T-helper 2 cell treated with Interferon-gamma antibody and Interleukin-4, amounts not matched to agents 100 ng/mL and 5 ng/mL, for 36 hours (primary cell): Measurements from ENCODE around the gene FLG2. TPM values are rescaled to one million over a fixed set of nuclear protein-coding genes. Genes with fewer than 3 reads are reported as not detected.

Source experiments
- intact Hi-C: fragments of 100-400 bp; cut with micrococcal nuclease; formaldehyde crosslinking; loops from one replicate; pipeline ENCODE4 v1.15.1; 2023
- total RNA-seq: library from RNA; stranded (reverse); gene quantifications from 2 replicates; pipeline ENCODE4 v1.2.3, GENCODE V29; 2022

FLG2 gene
- not detected in 2 replicates for total RNA-seq

- intact Hi-C loops: no loop called here
These were observed at the start of gene FLG2 for GRCh38 chr1:152359906-152360305. FLG2 (minus strand) TSS chr1:152360006; CDS start chr1:152358884, 1,122 bp downstream.

DNA sequence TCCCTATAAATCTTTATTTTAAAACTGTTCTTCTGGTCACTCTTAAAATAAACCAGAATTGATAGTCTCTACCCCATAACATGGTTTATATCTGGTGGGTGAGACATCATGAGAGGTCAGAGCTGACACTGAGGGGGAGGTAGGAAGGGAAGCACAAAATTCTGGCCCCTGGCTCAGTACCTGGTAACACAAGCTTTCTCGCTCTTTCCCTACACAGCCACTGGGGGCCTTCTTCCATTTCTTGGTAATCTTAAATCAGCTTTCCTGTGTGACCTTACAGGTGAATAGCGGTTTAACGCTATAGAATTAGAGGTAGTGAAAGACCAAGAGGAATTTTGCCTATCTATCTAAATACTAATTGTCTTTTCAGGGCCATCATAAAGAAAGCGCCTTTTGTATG is 48.9 kb upstream of the FLG2 start:
- intact Hi-C loops: no loop called here

GRCh38 chr1:152398812-152399698 is 39.2 kb upstream of the FLG2 start:
- intact Hi-C loops: loop anchor here (5.0 kb wide), 2 partner anchors 43 to 58 kb away; no protein-coding TSS in a partner anchor

DNA sequence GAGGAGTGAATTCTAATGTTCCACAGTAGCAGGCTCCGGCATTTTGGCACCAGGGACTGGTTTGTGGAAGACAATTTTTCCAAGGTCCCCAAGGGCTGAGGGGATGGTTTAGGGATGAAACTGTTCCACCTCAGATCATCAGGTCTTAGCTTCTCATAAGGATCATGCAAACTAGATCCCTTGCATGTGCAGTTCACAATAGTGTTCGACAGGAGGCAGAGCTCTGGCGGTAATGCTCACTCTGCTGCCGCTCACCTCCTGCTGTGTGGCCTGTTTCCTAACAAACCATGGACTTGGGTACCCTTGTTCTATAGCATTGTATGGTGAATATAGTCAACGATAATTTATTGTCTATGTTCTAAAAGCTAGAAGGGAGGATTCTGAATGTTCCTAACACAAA is 37.7 kb upstream of the FLG2 start:
- intact Hi-C loops: loop anchor here (5.0 kb wide), 2 partner anchors 45 to 60 kb away; no protein-coding TSS in a partner anchor

- intact Hi-C loops: no loop called here
These were observed 34.3 kb upstream of the FLG2 start for GRCh38 chr1:152394151-152394550.

DNA sequence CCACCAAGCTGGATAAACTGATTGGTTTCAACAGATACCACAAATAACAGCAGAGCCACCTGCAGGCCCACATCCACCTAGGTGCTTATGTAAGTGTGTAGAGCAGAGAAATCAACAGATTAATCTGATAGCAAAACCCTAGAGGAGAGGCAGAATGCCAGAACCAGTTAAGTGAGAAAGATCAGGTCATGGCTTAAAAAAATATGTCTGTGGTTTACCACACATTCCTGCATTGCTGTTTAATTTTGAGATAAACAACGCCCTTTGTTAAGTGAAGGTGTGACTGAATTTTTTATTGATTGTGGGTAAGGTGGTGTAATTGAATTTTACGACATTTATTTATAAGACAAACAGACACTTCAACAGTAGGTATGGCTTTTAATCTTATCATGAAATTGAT is 33.1 kb upstream of the FLG2 start:
- intact Hi-C loops: no loop called here

DNA sequence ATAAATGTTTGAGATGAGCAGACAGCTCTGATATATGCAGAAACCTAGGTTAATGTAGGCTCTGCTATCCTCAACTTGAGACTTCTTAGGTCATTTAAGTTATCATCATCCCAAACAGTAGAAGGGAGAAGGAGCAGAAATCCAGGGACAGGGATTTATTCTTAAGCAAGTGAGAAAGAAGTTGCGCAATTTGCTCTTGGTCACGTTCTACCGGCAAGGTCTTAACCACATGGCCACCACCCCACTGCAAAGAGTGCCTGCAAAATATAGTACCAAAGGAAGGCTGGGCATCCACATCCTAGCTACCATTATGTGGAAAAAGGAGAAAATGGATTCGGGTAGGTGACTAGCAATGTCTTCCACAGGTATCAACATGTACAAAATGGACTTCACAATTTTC is 29.1 kb upstream of the FLG2 start:
- intact Hi-C loops: no loop called here

GRCh38 chr1:152386940-152387339 is 27.1 kb upstream of the FLG2 start:
- intact Hi-C loops: no loop called here

DNA sequence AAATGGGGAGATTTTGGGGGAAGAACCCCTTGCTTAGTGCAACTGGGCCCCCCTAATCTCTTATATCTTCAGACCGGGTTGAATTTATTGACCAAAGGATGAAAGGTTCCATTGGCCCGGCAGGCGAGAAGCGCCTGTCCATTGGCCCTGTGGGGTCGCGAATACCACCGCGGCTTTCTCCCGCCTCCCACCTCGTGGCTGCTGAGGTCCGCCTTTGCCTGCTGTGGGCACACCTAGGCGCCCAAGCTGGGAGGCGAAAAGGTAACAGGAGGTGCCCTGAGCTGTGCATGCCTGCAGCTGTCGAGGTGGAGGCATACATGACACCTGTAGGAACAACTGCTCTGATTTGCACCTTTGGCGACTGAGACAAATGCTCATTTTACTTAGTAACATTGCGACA is 21.1 kb upstream of the FLG2 start:
- intact Hi-C loops: no loop called here

DNA sequence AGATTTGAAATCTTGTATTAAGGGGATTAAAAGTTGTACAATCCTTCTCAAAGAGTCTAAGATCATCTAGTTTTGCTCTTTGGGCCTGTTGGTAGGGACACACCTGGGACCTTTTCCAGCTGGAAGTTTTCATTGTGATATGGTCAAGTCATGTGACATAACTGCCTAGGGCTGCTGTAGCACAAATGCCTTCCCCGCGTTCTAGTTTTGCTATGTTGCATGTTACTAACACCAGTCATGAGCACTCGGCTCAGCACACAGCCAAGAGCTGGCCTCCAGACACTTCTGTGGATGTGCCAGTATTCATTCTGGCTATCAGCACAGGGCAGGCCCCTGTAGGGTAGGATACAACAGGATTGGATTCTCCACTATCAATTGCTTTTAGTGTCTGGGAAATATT is 14.6 kb upstream of the FLG2 start:
- intact Hi-C loops: no loop called here

DNA sequence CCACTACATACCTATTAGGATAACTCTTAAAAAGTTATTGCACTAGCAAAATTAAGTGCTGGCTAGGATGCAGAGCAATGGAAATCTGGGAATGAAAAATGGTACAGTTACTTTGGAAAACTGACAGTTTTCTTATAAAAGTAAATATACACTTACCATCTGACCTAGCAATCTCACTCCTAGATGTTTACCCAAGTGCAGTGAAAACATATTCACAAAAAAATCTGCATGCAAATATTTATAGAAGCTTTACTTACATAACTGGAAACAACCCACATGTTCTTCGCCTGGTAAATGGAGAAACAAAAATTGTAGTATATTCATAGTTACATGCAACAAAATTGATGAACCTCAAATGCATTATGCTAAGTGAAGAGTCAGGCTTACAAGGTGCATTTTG is 12.9 kb upstream of the FLG2 start:
- intact Hi-C loops: no loop called here

DNA sequence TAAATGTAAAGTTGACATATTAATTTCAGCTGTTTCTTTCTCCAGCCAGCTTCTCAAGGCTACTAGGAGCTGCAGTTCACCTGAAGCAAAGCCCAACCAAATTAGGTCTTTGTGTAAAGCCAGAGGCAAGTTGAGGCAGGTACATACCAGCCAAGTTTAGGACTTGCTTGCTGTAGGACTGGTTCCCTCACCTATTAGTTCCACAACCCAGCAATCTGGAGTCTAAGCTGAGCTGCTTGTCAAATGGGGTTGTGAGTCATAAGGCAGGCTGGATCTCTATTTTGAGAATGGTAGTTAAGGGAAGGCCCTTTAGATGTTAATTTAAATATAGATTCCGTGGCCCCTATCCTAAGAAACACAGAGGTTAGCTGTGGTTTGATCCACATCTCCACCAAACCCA is 7.6 kb upstream of the FLG2 start:
- intact Hi-C loops: no loop called here

DNA sequence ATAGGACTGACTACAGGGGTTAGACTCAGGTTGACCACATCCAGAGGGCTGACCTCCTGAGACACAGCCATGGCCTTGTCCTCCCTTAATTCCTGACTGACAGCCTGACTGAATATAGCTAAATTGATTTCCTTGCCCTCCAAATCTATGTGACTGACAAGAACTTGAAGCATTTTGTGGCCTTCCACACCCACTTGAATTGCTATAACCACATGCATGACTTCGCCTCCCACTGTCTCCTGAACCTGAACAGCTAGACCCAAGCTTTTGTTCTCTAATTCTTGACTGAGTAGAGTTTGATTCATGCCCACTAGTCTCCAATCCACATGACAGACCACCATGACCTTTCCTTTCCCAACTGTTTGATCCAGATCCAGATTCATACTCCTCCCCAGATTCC is 3.1 kb downstream of the FLG2 start:
- intact Hi-C loops: no loop called here

DNA sequence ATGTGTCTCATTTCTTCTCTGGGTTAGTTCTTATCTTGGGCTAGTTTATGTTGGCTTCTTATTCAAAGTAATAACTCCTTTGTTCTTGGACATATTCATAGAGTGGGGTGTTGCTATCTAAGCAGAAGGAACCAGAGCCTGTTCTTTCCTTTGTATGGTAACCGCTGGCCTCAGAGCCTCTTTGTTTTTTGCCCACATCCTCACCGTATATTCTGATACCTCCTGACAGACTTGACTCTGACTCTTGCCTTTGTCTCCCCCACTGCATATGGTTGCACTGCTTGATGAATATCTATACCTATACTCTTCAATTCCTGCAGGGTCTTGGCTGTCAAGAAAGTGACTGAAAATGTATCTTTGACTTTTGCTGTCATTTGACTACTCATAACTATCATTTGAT is 10.2 kb downstream of the FLG2 start:
- intact Hi-C loops: no loop called here

DNA sequence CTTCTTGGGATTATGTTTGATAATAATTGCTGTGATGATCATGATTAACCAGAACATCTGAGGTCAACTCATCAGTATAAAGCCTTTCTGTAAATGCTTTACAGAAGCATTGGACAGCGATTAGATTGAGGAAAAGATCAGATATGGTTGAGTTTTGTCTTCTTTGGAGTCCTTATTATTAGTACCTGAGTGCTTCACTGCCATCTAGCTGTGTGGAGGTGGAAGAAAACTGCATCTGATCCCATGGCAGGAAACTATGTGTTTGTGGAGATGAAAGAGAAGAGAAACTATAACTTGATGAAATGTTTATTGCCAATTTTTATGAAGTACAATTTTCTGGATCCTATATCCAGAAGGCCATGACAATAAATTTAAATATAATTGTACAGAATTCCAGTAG is 11.4 kb downstream of the FLG2 start:
- intact Hi-C loops: no loop called here

DNA sequence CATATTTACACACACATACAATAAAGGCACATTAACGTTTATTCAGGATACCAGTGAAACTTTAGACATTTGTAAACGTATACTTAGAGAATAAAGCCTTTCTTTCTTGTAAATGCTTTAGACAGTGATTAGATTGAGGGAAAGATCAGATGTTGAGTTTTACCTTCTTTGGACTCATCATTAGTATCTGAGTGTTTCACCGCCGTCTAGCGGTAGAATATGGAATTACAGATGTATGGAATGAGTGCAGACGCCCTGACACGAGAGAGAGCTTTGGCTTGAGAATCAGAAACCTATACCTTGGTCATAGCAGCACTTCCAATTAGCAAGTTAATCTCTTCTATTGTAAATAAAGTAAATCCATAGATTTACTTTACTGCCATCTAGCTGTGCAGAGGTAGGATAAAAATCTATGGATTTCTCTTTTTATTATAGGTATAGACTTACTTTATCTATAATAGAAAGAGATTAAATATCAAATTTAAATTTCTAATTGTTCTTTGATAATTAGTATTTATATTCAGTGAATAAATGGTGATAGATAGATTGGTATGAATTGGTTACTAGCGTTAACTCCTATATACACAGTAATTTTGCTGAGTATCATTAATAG is 12.6 kb downstream of the FLG2 start:
- intact Hi-C loops: loop anchor here (1.0 kb wide), 1 partner anchor 111 kb away; no protein-coding TSS in a partner anchor

DNA sequence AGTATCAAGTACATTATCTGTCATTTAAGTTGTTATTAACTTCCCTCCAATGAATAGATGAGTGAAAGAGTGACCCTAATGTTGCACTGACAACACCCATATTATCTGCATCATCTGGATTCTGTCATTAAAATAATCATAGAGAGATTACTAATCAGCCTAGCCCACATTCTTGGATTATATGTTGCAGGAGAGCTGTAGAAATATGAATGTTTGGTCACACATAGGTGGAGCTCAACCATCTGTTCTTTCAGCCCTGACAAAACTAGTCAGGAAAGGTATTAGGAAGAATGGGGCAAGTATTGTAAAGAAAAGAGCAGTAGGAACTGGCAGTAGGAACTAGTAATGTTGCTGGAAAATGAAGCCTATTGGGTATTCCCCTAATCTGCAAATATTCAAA is 15.4 kb downstream of the FLG2 start:
- intact Hi-C loops: loop anchor here (2.0 kb wide), 1 partner anchor 292 kb away; no protein-coding TSS in a partner anchor

- intact Hi-C loops: no loop called here
These were observed 16.8 kb downstream of the FLG2 start for GRCh38 chr1:152343006-152343405.

- intact Hi-C loops: no loop called here
These were observed 24.4 kb downstream of the FLG2 start for GRCh38 chr1:152335399-152335798.

DNA sequence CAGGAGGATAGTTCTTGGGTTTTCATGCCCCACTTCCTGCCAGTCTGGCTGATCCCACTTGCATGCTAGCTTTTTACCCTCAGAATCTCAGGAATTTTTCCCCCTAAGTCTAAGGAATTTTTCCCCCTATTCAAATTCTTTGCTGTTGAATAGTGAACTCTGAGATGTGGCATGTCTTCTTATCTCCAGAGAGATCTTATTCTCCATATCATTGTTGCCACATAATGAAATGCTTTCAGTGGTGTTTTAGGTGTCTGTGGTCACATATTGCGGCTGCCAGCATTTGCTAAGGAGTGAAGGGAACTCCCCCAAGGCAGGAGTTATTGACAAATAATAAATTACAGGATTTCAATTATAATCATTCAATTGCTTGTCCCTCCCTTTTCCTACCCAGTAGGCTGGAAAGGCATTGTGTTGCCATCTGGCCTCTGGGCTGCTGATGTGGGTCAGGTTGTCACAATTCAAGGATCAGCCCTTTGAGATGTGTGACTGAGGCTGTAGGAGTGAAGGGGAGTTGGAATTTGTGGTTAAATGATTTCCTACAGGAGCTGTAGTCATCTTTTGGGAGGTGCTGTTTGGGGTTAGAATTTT is 30.9 kb downstream of the FLG2 start:
- intact Hi-C loops: no loop called here

- intact Hi-C loops: no loop called here
These were observed 34.7 kb downstream of the FLG2 start, which contains the start of gene FLG for GRCh38 chr1:152325111-152325510. FLG (minus strand) TSS chr1:152325239; CDS start chr1:152315456, 9,783 bp downstream.

GRCh38 chr1:152313970-152314369 is 45.8 kb downstream of the FLG2 start:
- intact Hi-C loops: no loop called here
